OCI-LY7 (cell line): ENCODE data around the gene XIRP2. TPM values are rescaled to one million over a fixed set of nuclear protein-coding genes. Genes with fewer than 3 reads are reported as not detected.

ENCODE experiments used
- BruUV-seq: library from RNA; stranded (reverse); fragments of 400-500 nt; replicated peaks from 2 replicates; lab custom pipeline; 2021; lab: Mats Ljungman, UMichigan
- CTCF ChIA-PET: fragments of 300-600 bp; sonication (Branson Sonifier 250); formaldehyde crosslinking; loops from one replicate; lab custom pipeline; 2022; ENCODE audit warnings: antibody characterized with exemption; ENCODE audit not compliant: unreplicated experiment; lab: Charles Lee
- POLR2A ChIA-PET: fragments of 300-600 bp; sonication (Branson Sonifier 250); formaldehyde crosslinking; loops from one replicate; lab custom pipeline; 2022; ENCODE audit warnings: antibody characterized with exemption; lab: Charles Lee
- DNase-seq: peaks from one replicate; pipeline ENCODE4 v3.0.0-alpha.2; 2015; ENCODE audit warnings: low spot score
- H2AFZ ChIP-seq: fragments of 200-600 bp; sonication (generic), shearing (Covaris generic); 2 replicates; pipeline ENCODE4 v1.6.1; 2014; ENCODE audit warnings: mild to moderate bottlenecking, antibody characterized with exemption, low read length, moderate library complexity
- H3K27ac ChIP-seq: fragments of 200-600 bp; sonication (generic); 2 replicates; pipeline ENCODE4 v1.5.1; 2014; ENCODE audit warnings: mixed run types, low read depth, mild to moderate bottlenecking, moderate library complexity, low read length, inconsistent platforms; ENCODE audit not compliant: poor library complexity, severe bottlenecking
- H3K36me3 ChIP-seq: fragments of 200-600 bp; sonication (generic); 2 replicates; pipeline ENCODE4 v1.6.1; 2014; ENCODE audit warnings: mild to moderate bottlenecking, antibody characterized with exemption, low read length, moderate library complexity, mixed read lengths; ENCODE audit not compliant: insufficient read depth
- H3K4me1 ChIP-seq: fragments of 200-600 bp; sonication (generic); 2 replicates; pipeline ENCODE4 v1.5.1; 2014; ENCODE audit warnings: mild to moderate bottlenecking, low read length; ENCODE audit not compliant: insufficient read depth, poor library complexity, severe bottlenecking
- H3K4me2 ChIP-seq: fragments of 200-600 bp; sonication (generic); 2 replicates; pipeline ENCODE4 v1.6.1; 2014; ENCODE audit warnings: mild to moderate bottlenecking, low read length
- H3K4me3 ChIP-seq: fragments of 200-600 bp; sonication (generic); 2 replicates; pipeline ENCODE4 v1.5.1; 2014; ENCODE audit warnings: mild to moderate bottlenecking, low read depth, low read length; ENCODE audit not compliant: poor library complexity, severe bottlenecking
- H3K79me2 ChIP-seq: fragments of 200-600 bp; sonication (generic); 2 replicates; pipeline ENCODE4 v1.6.1; 2016; ENCODE audit warnings: low read depth, mild to moderate bottlenecking, low read length, moderate library complexity, mixed read lengths; ENCODE audit not compliant: insufficient read depth
- H3K9me2 ChIP-seq: fragments of 200-600 bp; sonication (generic); 2 replicates; pipeline ENCODE4 v1.6.1; 2016; ENCODE audit warnings: mild to moderate bottlenecking, low read length, mixed read lengths; ENCODE audit not compliant: insufficient read depth
- H3K9me3 ChIP-seq: fragments of 200-600 bp; sonication (generic); 2 replicates; pipeline ENCODE4 v1.6.1; 2014; ENCODE audit warnings: mild to moderate bottlenecking, mixed run types, low read length, mixed read lengths
- H4K20me1 ChIP-seq: fragments of 200-600 bp; sonication (generic); 2 replicates; pipeline ENCODE4 v1.6.1; 2014; ENCODE audit warnings: mild to moderate bottlenecking, antibody characterized with exemption, low read length, moderate library complexity, mixed read lengths; ENCODE audit not compliant: insufficient read depth
- EZH2phosphoT487 ChIP-seq: fragments of 200-600 bp; sonication (generic); IDR thresholded peaks from 2 replicates; pipeline ENCODE4 v1.6.1; 2018; ENCODE audit warnings: low read depth, borderline replicate concordance, mild to moderate bottlenecking, mixed run types, antibody characterized with exemption, low read length, moderate library complexity, mixed read lengths
- intact Hi-C: fragments of 100-400 bp; cut with micrococcal nuclease; formaldehyde crosslinking; loops from one replicate; pipeline ENCODE4 v1.10.0; 2022; ENCODE audit not compliant: unreplicated experiment
- total RNA-seq, 2 experiments: library from RNA; depleted of rRNA in 1 of 2; stranded (reverse); fragments of >200 nt in 1 of 2; shearing (Covaris generic) in 1 of 2; gene quantifications; 2 replicates each; pipeline ENCODE4 v1.2.3, GENCODE V29; 2014 to 2022
- TF ChIP-seq, protein P1 (sequence below): fragments of 200-600 bp; sonication (generic); conservative IDR thresholded peaks from 2 replicates; pipeline ENCODE4 v1.5.1; 2014; ENCODE audit warnings: mild to moderate bottlenecking, antibody characterized with exemption, low read length, moderate library complexity, mixed read lengths

Gene XIRP2
- total RNA-seq, 2 experiments from 2014 or later: not detected

DNA sequence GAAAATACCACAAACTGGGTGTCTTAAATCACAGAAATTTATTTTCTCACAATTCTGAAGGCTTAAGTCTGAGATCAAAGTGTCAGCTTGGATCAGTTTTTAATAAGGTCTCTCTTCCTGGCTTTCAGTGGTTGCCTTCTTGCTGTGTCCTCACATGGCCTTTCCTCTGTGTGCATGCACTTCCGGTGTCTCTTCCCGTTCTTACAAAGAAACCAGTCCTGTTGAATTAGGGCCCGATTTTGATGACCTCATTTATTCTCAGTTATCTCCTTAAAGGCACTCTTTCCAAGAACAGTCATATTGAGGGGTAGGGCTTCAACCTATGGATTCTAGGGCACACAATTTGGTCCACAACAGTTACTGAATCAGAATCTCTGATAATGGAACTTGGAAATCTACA is 5.4 kb upstream of the XIRP2 start:
- H3K4me3 ChIP-seq: no peak overlapping the region
- H3K4me2 ChIP-seq: no peak overlapping the region
- no peaks in the 10 kb centered on the region for H4K20me1 ChIP-seq
- no peak overlapping the region for H3K27ac ChIP-seq
- BruUV-seq: no TSS peak
- H3K79me2 ChIP-seq: no peaks in the 10 kb centered on the region
- CTCF ChIA-PET: no interaction called here
- H3K36me3 ChIP-seq: no peaks in the 10 kb centered on the region
- H3K4me1 ChIP-seq: no peaks in the 10 kb centered on the region
- intact Hi-C loops: no loop called here
- no peaks in the 10 kb centered on the region for H3K9me2 ChIP-seq
- DNase-seq: no peak
- no peak overlapping the region for H2AFZ ChIP-seq
- POLR2A ChIA-PET: no interaction called here
- TF ChIP-seq EZH2phosphoT487: no peak
- TF ChIP-seq, protein P1, sequence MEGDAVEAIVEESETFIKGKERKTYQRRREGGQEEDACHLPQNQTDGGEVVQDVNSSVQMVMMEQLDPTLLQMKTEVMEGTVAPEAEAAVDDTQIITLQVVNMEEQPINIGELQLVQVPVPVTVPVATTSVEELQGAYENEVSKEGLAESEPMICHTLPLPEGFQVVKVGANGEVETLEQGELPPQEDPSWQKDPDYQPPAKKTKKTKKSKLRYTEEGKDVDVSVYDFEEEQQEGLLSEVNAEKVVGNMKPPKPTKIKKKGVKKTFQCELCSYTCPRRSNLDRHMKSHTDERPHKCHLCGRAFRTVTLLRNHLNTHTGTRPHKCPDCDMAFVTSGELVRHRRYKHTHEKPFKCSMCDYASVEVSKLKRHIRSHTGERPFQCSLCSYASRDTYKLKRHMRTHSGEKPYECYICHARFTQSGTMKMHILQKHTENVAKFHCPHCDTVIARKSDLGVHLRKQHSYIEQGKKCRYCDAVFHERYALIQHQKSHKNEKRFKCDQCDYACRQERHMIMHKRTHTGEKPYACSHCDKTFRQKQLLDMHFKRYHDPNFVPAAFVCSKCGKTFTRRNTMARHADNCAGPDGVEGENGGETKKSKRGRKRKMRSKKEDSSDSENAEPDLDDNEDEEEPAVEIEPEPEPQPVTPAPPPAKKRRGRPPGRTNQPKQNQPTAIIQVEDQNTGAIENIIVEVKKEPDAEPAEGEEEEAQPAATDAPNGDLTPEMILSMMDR: no peak
- H3K9me3 ChIP-seq: no peaks in the 10 kb centered on the region

DNA sequence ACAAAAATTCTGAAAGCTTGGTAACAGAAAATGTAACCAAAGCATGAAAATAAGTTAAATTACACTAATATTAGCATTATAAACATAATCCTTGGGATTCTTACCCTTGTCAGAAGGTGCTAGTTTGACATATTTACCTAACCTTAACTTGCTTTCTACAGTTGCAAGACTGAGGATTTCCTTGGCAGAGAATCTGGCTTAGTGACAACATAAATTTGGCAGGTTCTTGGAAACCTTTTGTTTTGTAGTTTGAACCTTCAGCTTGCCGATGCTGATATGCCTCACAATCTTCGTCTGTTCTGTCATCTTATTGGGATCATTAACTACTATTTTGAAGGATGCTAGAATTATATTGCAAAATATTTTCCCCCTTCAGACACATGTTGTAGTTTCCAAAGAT is 3.4 kb downstream of the XIRP2 start:
- ChIA-PET POLR2A (no interaction called here), CTCF (no interaction called here)
- no TSS peak for BruUV-seq
- Histone ChIP-seq H3K4me1 (no peaks in the 10 kb centered on the region), H3K9me3 (no peaks in the 10 kb centered on the region), H2AFZ (no peak overlapping the region), H3K36me3 (no peaks in the 10 kb centered on the region), H3K27ac (no peak overlapping the region), H3K4me3 (no peak overlapping the region), H4K20me1 (no peaks in the 10 kb centered on the region), H3K4me2 (no peak overlapping the region), H3K9me2 (no peaks in the 10 kb centered on the region), H3K79me2 (no peaks in the 10 kb centered on the region)
- intact Hi-C loops: no loop called here
- TF ChIP-seq EZH2phosphoT487: no peak
- TF ChIP-seq, protein P1: no peak
- no peak for DNase-seq

DNA sequence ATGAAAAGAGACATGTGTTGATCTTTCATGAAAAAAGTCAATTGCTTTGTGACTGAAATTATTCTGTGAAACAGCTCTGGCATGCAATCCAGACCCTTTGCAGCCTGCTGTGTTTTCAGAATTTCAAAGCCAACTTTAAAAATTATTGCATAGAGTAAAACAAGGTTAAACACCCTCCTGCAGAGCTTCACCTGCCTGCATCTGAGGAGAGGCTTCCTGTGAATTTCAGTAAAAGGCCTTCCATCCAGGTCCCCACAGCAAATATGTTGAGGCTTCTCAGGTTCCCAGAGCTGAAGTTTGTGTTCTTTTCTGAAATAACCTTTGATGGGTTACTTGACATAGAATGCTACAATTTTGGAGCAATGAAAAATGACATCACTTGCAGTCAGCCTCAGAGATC is 4.1 kb downstream of the XIRP2 start:
- no peaks in the 10 kb centered on the region for H3K4me1 ChIP-seq
- no peak overlapping the region for H3K27ac ChIP-seq
- ChIA-PET POLR2A (no interaction called here), CTCF (no interaction called here)
- no peaks in the 10 kb centered on the region for H3K36me3 ChIP-seq
- no peaks in the 10 kb centered on the region for H3K9me2 ChIP-seq
- H2AFZ ChIP-seq: no peak overlapping the region
- TF ChIP-seq EZH2phosphoT487: no peak
- TF ChIP-seq, protein P1: no peak
- intact Hi-C loops: no loop called here
- H3K9me3 ChIP-seq: no peaks in the 10 kb centered on the region
- BruUV-seq: no TSS peak
- H3K4me2 ChIP-seq: no peak overlapping the region
- no peaks in the 10 kb centered on the region for H3K79me2 ChIP-seq
- no peaks in the 10 kb centered on the region for H4K20me1 ChIP-seq
- no peak for DNase-seq
- H3K4me3 ChIP-seq: no peak overlapping the region
